ENCODE measurements around the gene PTBP1. TPM values are rescaled to one million over a fixed set of nuclear protein-coding genes. Genes with fewer than 3 reads are reported as not detected.

The PTBP1 gene
- total and polyA plus RNA-seq, 9 of the 15 experiments (the other 6 are each of a cell fraction or from before 2014, with no cell fraction given) = 14.0 to 759 (median 234) TPM

GRCh38 chr19:850221-850978 lies 53.1 kb downstream of the PTBP1 start:
- Histone ChIP-seq H3K27me3 (ENCODE audit: control insufficient read depth in 2 of 2, insufficient read depth in 2 of 2, low read length in 2 of 2) (no peaks in the 10 kb centered on the region), H2AFZ (ENCODE audit: low read depth, low read length) (peak overlapping the region; percentile 67), H3K9ac (ENCODE audit: insufficient read depth in 1 of 2, low read depth in 2 of 2, low read length in 2 of 2) (peak overlapping the region in 1 of 2 experiments; percentile 73; a peak in 3 of 4 replicates), H3K27ac (ENCODE audit: extremely low read depth, low read depth, low read length) (peak overlapping the region; percentile 5; the same call in 1 of the 3 replicates), H3K9me1 (ENCODE audit: control insufficient read depth, insufficient read depth, low read length) (no peaks in the 10 kb centered on the region), H4K20me1 (replicated peaks; ENCODE audit: control insufficient read depth, insufficient read depth, low read length) (no peaks in the 10 kb centered on the region), H3K4me3 (no peak overlapping the region), H3K36me3 (ENCODE audit: control insufficient read depth, insufficient read depth, low read length) (no peaks in the 10 kb centered on the region), H3K4me2 (ENCODE audit: insufficient read depth, low read length) (peak overlapping the region; percentile 4; the same call in 1 of the 2 replicates), H3K4me1 (replicated peaks in 1 of 2; ENCODE audit: control insufficient read depth in 2 of 2, insufficient read depth in 2 of 2, low read length in 2 of 2) (peaks cover 5 to 52% of the 10 kb centered on the region in 2 experiments; a peak in 3 of 5 replicates), H3K79me2 (ENCODE audit: control insufficient read depth, insufficient read depth, low read length) (no peaks in the 10 kb centered on the region), H3K9me3 (replicated peaks; ENCODE audit: control insufficient read depth, insufficient read depth, low read depth, low read length) (no peaks in the 10 kb centered on the region)
- DNase-seq (ENCODE audit: extremely low read depth in 1 of 4, low spot score in 3 of 4) = peak; percentile 41 to 57 (median 48)
- in situ Hi-C loops (cut with MboI) (no loop called here), intact Hi-C loops (cut with micrococcal nuclease) (no loop called here)
- no peak for FAIRE-seq
- ChIA-PET POLR2A (no interaction called here), CTCF (ENCODE audit: low intra/inter-chr PET ratio) (no interaction called here)
- no TSS peak for BruUV-seq (replicated peaks)
- ATAC-seq = peak; percentile 72
- WGBS (ENCODE audit: insufficient coverage, low coverage, missing lambda C conversion rate) = 25% methylated on average over 21 of the region's 28 CpGs
- no peak for TF ChIP-seq ATF1 (CRISPR knock-in tag; IDR thresholded peaks at IDR 0.05)
- peak; percentile 43; the same call in 1 of the 2 replicates for TF ChIP-seq ATF1 (tag; IDR thresholded peaks at IDR 0.05)
- TF ChIP-seq GATAD2A (IDR thresholded peaks at IDR 0.05) = no peak
- TF ChIP-seq ZNF41 (CRISPR knock-in tag; conservative IDR thresholded peaks at IDR 0.05) = no peak
- TF ChIP-seq XRCC4 (IDR thresholded peaks at IDR 0.05; ENCODE audit: extremely low read depth, insufficient read depth, insufficient read length) = no peak
- TF ChIP-seq CBX3 (IDR thresholded peaks at IDR 0.05; ENCODE audit: borderline replicate concordance in 1 of 2, low read length in 2 of 2) = no peak
- peak in 1 of 2 experiments; percentile 62; a peak in 2 of 4 replicates for TF ChIP-seq KDM1A (IDR thresholded peaks at IDR 0.05)
- TF ChIP-seq ZBTB26 (CRISPR knock-in tag; IDR thresholded peaks at IDR 0.05) = no peak
- TF ChIP-seq MXD1 (CRISPR knock-in tag; IDR thresholded peaks at IDR 0.05; ENCODE audit: borderline replicate concordance, poor library complexity, severe bottlenecking) = no peak
- TF ChIP-seq DACH1 (IDR thresholded peaks at IDR 0.05; ENCODE audit: partially characterized antibody) = no peak
- TF ChIP-seq MITF (IDR thresholded peaks at IDR 0.05) = no peak
- no peak for TF ChIP-seq ZFP30 (CRISPR knock-in tag; IDR thresholded peaks at IDR 0.05; ENCODE audit: borderline replicate concordance)
- TF ChIP-seq SREBF2 (CRISPR knock-in tag; IDR thresholded peaks at IDR 0.05) = no peak
- TF ChIP-seq GABPB1 (CRISPR knock-in tag; IDR thresholded peaks at IDR 0.05) = no peak
- TF ChIP-seq NR2F6 (CRISPR knock-in tag; IDR thresholded peaks at IDR 0.05) = no peak
- TF ChIP-seq ZNF644 (tag; IDR thresholded peaks at IDR 0.05; ENCODE audit: low read depth) = no peak

Data from K562 (cell line).